ENCODE measurements around the gene DNAJC6. TPM values are rescaled to one million over a fixed set of nuclear protein-coding genes. Genes with fewer than 3 reads are reported as not detected.

Gene DNAJC6
- total RNA-seq, 2 experiments from 2014 or later = 1.4 TPM

Other genes starting within 250 kb of the DNAJC6 start
- 100 to 1,000 TPM; 108 to 112 TPM for gene AK4, start 161.3 kb upstream of the DNAJC6 start, total RNA-seq
- gene LEPR, start 111.1 kb downstream of the DNAJC6 start, total RNA-seq = 1 to 10 TPM; 1.3 TPM
- 10 to 100 TPM; 12.3 to 13.2 TPM for gene LEPROT, start 111.1 kb downstream of the DNAJC6 start, total RNA-seq

All from activated CD8-positive, alpha-beta T cell treated with anti-CD3 and anti-CD28 coated beads, Interleukin-2, amount 10 ng/mL, durations not matched to agents 7 days and 5 days (primary cell).